HFFc6 (cell line): ENCODE results near the gene PPM1M. TPM values are rescaled to one million over a fixed set of nuclear protein-coding genes. Genes with fewer than 3 reads are reported as not detected.

Experiments
- DNase-seq: peaks from one replicate; pipeline ENCODE4 v3.0.0-alpha.2; 2018
- H3K27ac Mint-ChIP-seq: 2 replicates; pipeline ENCODE4 v1.8.0; 2020; ENCODE audit warnings: mild to moderate bottlenecking, mixed read lengths
- H3K27me3 Mint-ChIP-seq: 2 replicates; pipeline ENCODE4 v1.8.0; 2021; ENCODE audit warnings: mild to moderate bottlenecking, moderate library complexity, mixed read lengths; ENCODE audit not compliant: insufficient read depth
- H3K36me3 Mint-ChIP-seq: 2 replicates; pipeline ENCODE4 v1.8.0; 2021; ENCODE audit warnings: low read depth, mixed read lengths
- H3K4me1 Mint-ChIP-seq: 2 replicates; pipeline ENCODE4 v1.8.0; 2020; ENCODE audit warnings: low read depth, mixed read lengths
- H3K4me3 Mint-ChIP-seq: 2 replicates; pipeline ENCODE4 v1.8.0; 2020; ENCODE audit warnings: mild to moderate bottlenecking, moderate library complexity, mixed read lengths
- H3K9me3 Mint-ChIP-seq: 2 replicates; pipeline ENCODE4 v1.8.0; 2020; ENCODE audit warnings: mild to moderate bottlenecking, mixed read lengths
- CTCF ChIP-seq: fragments of 200-600 bp; sonication (generic); IDR thresholded peaks from 2 replicates; pipeline ENCODE4 v1.5.0; 2021; ENCODE audit warnings: antibody characterized with exemption, mild to moderate bottlenecking
- total RNA-seq, 6 experiments: library from RNA; stranded (reverse); fragmentation: NEBNext Ultra II Directional; extraction: Animal tissue kit (Norgen Biotek cat#: 25700); gene quantifications; 2 replicates in 1 of 6; 3 replicates in 5 of 6; pipeline ENCODE4 v1.2.3, GENCODE V29; 2021

PPM1M gene
- total RNA-seq, 6 experiments from 2014 or later = 20.8 to 23.4 (median 20.9) TPM

DNA sequence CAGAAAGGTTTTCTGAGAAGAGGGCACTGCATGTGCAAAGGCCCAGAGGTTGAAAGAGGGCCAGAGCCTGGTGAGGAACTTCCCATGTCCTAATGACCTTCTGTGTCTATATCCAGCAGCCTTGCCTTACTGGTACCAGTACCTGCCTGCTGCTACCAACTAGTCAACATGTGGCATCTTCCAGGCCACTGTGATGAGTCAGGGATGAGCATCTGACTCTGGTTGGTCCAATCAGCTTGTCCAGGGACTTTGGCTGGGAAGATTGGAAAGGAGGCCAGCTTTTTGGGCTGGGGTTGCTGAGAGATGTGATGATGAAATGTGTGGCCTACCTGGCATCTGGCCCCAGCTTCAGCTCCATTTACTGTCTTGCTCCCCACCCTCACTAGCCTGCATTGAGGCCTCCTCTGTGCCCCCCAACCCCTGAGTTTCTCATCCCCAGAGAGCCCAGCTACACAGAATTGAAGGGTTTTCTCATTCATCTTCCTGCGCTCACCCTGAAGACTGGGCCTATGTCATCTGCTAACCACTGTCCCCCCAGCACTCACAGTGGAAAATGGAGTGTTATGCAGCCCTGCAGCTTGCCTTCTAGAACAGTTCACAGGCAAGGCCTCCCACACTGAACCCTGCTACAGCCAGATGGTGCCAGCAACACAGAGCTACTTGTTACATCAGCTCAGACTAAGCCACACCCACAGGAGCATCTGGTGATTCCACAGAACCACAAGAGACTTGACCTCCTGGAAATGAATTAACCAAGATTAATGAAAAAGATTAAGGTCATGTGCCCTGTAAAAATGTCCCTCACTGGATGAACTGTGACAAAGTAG is 5.3 kb upstream of the PPM1M start:
- no peak for TF ChIP-seq CTCF
- H3K27me3 Mint-ChIP-seq = peaks cover 1% of the 10 kb centered on the region
- H3K36me3 Mint-ChIP-seq = peaks cover 8% of the 10 kb centered on the region; the same call in 1 of the 2 replicates
- no peaks in the 10 kb centered on the region for H3K9me3 Mint-ChIP-seq
- DNase-seq = peak; percentile 87
- H3K4me3 Mint-ChIP-seq = peak overlapping the region; percentile 100
- H3K4me1 Mint-ChIP-seq = peaks cover 62% of the 10 kb centered on the region
- peak overlapping the region; percentile 96 for H3K27ac Mint-ChIP-seq

DNA sequence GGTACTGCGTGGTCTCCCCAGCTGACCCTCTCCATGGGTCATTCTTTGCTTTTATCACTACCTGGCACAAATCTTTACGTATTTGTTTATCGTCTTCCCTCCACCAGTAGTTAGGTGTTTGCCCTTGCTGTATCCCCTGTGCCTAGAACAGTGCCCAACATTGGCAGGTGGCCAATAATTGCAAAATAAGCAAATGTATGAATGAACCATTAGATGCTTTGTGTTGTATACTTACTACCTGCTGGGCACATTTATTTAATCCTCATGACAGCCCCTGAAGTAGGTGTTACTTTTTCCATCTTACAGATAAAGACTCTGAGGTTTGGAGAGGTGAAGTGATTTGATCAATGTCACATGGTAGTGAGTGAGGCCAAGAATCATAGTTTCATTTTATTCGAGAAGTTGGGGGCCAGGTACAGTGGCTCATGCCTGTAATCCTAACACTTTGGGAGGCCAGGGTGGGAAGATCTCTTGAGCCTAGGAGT is 4.6 kb upstream of the PPM1M start:
- H3K36me3 Mint-ChIP-seq = peaks cover 8% of the 10 kb centered on the region; the same call in 1 of the 2 replicates
- peak overlapping the region; percentile 96 for H3K27ac Mint-ChIP-seq
- DNase-seq = no peak
- no peaks in the 10 kb centered on the region for H3K9me3 Mint-ChIP-seq
- no peak for TF ChIP-seq CTCF
- peaks cover 1% of the 10 kb centered on the region for H3K27me3 Mint-ChIP-seq
- H3K4me1 Mint-ChIP-seq = peaks cover 63% of the 10 kb centered on the region
- no peak overlapping the region for H3K4me3 Mint-ChIP-seq

- Mint-ChIP-seq H3K9me3 (no peaks in the 10 kb centered on the region), H3K27ac (no peak overlapping the region), H3K27me3 (peaks cover 1% of the 10 kb centered on the region), H3K36me3 (peaks cover 8% of the 10 kb centered on the region; the same call in 1 of the 2 replicates), H3K4me3 (no peak overlapping the region), H3K4me1 (peaks cover 62% of the 10 kb centered on the region)
- no peak for DNase-seq
- TF ChIP-seq CTCF = no peak
These were observed 3.5 kb upstream of the PPM1M start for GRCh38 chr3:52242039-52242438.

DNA sequence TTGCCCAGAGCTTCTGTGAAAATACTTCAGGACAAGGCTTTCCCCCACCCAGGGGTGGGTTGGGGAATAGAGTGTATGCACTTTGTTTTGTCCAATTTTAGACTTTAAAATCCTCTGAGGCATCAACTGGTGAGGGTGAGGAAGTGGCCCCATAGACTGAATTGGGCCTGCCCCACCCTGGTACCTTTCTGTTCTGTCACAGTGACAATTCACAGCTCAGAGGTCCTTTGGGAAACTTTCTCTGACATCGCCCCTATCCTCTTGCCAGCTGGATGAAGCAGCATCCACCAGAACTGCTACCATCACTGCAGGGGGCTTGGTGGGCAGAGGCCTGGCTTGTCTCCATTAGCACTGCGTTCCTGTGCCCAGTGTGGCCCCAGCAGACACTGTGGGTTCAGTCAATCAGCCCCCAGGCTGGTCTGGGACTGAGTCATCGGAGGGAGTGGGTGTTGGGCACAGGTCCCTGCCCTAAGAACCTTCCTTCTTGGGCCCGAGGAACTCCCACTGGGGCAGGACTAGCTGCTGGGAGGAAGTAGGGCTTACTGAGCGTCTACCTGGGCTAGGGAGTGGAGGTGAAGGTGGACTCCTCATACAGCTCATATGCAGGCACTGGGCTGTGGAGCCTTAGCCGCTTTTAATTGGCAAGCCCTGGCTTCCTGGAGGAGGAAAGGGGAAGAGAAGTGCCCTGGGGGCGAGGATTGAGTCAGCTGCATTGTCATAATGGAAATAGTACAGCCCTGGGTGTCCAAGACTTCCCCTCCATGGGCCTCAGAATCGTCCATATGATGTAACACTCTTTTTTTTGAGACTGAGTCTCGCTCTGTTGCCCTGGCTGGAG is 1.5 kb upstream of the PPM1M start:
- no peak for TF ChIP-seq CTCF
- Mint-ChIP-seq H3K9me3 (no peaks in the 10 kb centered on the region), H3K4me1 (peaks cover 55% of the 10 kb centered on the region), H3K27ac (peak overlapping the region; percentile 72), H3K36me3 (peaks cover 12% of the 10 kb centered on the region; the same call in 1 of the 2 replicates), H3K27me3 (peaks cover 3% of the 10 kb centered on the region), H3K4me3 (peak overlapping the region; percentile 81)
- peak; percentile 58 for DNase-seq

DNA sequence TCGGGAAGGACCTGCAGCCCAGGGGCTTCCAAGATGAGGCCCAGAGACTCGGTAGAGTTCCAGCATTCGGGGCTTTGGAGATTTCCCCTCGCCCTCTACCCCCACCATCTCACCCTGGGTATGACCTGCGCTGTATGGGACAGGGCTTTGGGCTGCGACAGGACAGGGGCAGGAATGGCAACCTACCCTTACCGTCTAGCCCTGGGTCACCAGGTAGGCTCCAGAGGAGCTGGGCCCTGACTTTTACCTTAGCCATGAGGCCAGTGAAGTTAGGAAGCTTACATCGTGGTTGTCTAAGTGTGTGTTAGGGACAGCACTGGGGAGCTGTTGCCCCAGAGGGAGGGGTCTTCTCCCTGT is 683 bp downstream of the PPM1M start:
- Mint-ChIP-seq H3K27me3 (peaks cover 6% of the 10 kb centered on the region), H3K36me3 (peaks cover 10% of the 10 kb centered on the region; the same call in 1 of the 2 replicates), H3K4me3 (peak overlapping the region; percentile 85), H3K9me3 (no peaks in the 10 kb centered on the region), H3K27ac (peak overlapping the region; percentile 74), H3K4me1 (peaks cover 35% of the 10 kb centered on the region)
- DNase-seq = no peak
- no peak for TF ChIP-seq CTCF
